Stimulated activated CD4-positive, alpha-beta T cell treated with anti-CD3 and anti-CD28 coated beads, Interleukin-1b, Interleukin-23, amount 100 ng/mL, for 1 hour (primary cell): Measurements from ENCODE around the gene CCDC61.

ENCODE experiments used
- DNase-seq, 2 donors: peaks; one replicate each; pipeline ENCODE4 v3.0.0-alpha.2; 2020; ENCODE audit warnings: low read depth in 2 of 2

CCDC61 gene, protein sequence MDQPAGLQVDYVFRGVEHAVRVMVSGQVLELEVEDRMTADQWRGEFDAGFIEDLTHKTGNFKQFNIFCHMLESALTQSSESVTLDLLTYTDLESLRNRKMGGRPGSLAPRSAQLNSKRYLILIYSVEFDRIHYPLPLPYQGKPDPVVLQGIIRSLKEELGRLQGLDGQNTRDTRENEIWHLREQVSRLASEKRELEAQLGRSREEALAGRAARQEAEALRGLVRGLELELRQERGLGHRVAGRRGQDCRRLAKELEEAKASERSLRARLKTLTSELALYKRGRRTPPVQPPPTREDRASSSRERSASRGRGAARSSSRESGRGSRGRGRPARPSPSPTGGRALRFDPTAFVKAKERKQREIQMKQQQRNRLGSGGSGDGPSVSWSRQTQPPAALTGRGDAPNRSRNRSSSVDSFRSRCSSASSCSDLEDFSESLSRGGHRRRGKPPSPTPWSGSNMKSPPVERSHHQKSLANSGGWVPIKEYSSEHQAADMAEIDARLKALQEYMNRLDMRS

DNA sequence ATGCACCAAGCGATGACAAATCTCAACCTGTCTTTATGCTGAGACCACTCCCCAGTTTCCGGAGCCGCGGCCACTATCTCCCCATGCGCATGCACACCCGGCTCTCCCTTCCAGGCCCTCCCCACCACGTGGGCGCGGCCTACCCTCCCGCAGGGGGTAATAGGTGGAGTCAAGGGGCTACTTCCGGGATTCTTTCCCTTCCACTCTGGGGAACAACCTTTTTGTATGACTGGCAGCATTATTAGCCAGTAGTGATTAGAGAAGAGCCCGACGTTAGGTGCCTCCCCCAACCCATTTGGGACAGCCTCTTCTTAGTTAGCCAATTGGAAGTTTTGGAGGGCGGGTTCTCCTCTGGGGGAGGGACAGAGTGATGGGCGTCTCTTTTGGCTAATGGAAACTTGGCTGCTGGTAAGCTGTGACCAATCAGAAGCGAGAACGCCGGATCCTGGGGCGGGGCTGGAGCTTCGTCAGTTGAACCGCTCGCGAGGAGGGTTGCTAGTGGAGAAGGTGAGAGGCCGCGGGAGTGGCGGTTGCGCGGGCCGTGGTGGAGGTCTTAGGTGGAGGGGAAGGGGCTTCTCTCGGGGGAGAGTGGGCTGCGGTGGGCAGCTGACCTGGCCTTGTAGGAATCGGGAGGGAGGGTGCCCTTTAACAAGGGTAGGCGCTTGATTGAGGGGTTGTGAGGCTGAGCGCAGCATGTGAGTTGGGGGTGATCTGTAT, at the start of gene CCDC61:
CCDC61 (plus strand) TSS at position 470 of the 717 bp plus-strand sequence. CDS start 7,552 bp downstream, outside the sequence.
- DNase-seq = peak; percentile 88 to 95

DNA sequence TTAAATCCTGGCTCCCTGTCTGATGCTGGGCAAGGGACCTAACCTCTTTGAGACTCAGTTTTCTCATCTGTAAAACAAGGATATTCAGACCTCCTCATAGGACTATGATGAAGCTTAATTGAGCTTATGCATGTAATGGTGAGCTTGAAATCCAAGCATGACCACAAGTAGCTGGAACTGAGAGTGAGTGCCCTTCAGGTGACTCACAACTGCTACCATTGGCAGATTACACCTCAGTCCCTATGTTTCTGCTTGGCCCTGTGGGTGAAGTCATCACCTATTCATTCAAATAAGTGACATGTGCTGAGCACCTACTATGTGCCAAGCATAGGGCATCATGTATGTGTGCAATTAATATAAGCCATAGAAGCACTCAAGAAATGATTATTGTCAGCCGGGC, 47.3 kb upstream of the CCDC61 start:
- no peak for DNase-seq

GRCh38 chr19:45952341-45952685, 43.0 kb upstream of the CCDC61 start:
- no peak for DNase-seq

GRCh38 chr19:45952686-45953505, 42.4 kb upstream of the CCDC61 start:
- DNase-seq = no peak

DNA sequence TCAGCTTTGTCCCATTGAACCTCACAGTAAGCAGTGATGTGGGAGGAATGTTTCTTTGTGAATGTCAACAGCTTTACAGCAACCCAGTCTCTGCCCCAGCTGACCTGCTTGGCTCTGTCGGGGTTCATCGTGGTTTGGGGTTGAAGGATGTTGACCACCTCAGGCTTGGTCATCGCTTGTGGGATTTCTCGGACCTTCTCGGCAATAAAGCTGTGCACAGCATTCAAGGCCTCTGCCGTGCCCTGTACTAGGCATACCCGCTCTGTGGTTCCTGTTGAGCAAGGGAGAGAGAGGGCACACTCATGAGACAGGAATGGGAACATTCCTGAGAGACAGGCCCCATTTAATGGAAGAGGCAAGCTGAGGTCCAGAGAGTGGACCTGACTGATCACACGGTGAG, 41.6 kb upstream of the CCDC61 start:
- no peak for DNase-seq

DNA sequence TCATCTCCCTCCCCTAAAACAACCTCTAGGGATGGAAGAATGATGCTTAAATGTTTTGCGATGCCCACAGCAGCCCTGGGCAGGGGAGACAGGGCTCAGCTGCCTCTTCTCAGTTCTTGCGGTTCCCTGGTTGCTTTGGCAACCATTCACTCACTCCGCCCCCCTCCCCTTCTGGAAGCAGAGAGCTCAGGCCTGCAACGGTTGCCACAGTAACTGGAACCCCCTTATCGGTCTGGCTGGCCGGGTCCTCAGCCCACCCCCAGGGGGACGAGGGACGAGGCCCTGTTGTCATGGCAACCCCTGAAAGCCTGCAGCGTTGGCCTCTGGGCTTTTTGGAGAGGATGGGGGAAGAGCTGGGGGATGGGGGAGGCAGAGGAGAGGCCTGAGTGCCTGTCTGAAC, 41.1 kb upstream of the CCDC61 start:
- DNase-seq = no peak

- no peak for DNase-seq
Measured at GRCh38 chr19:45955905-45956608, 39.2 kb upstream of the CCDC61 start.

- DNase-seq = no peak
Measured at GRCh38 chr19:45958320-45958719, 36.9 kb upstream of the CCDC61 start.

- DNase-seq = no peak
Measured at GRCh38 chr19:45958769-45959516, 36.3 kb upstream of the CCDC61 start.

DNA sequence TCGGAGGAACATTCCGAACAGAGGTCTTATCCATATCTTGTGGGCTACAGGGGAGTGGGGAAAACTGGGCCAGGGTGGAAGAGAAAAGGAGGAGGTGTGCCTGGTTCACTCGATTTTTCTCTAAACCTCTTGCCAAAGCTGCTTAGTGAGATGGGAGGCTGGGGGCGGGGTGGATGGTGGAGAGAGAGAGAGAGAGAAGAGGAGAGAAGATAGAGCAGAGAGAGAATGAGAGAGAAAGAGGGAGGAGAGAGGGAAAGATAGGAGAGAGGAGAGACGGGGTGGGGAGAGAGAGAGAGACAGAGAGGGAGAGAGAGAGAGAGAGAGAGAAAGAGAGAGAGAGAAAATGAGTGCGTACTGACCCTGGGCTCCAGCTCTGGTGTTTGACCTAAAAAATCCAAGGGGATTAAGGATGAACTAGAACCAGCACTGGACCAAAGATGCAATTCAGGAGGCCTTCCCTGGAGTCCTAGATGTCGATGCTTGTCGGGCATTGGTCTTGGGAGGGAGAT, 35.7 kb upstream of the CCDC61 start:
- DNase-seq = no peak

DNA sequence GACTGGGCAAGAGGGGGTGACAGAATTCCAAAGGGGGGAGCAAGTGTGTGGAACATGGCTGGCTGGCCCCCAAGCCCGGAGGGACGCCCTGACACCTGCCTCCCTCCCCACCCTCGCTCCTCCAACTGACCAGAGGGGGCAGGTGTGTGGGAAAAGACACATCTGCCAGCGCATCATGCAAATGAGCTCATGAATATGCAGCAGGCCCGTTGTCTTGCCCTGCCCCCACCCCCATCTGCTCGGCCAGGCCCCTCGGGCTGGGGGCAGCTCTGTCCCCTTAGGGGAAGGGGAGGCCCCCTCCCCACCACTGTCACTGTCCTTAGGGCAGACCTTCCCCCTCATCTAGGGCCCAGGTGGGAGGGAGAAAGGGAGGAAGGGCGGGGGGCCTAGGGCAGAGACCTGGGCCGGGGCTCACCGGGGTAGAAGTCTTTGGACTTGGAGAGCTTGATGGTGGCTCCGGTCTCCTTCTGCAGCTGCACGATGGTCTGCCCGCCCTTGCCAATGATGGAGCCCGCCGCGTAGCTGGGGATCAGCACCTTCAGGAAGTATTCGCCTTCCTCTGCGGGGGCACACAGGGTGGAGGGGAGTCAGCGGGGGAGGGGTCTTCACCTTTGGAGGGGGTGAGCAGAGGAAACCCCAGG, 34.6 kb upstream of the CCDC61 start:
- DNase-seq = no peak

DNA sequence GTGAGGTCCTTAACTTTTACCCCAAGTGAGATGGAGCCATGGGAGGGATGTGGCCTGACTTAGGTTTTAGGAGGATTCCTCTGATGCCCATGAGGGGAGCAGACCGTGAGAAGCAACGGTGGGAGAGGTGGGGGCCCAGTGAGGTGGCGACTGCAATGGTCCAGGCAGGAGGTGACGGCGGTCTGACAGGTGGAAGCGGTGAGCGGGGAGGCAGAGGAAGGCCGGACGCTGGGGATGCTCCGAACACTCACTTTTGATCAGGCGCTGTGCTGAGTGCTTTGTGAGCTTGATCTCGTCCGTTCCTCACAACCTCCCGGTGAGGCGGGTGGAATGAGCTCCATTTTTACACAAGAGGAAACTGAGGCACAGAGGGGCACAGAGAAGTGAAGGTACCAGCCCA, 33.2 kb upstream of the CCDC61 start:
- no peak for DNase-seq

DNA sequence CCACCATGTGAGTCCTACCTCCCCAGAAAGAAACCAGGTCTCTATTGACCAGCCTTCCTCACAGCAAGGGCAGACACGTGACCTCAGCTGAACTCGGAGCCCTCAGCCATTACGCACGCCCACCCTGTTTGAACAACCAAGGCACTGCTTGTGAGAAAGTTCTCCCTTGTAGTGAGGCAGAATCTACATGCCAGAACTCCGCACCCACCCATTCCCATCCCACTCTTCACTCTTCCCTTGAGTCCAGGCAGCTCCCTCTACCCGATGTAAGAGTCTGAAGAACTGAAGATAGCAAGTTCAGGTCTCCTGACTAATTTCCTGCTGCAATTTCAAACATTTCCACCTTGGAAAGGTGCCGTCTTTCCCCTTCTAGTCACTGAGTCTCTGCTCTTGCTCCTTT, 28.0 kb upstream of the CCDC61 start:
- DNase-seq = no peak

GRCh38 chr19:45968626-45969025, 26.6 kb upstream of the CCDC61 start:
- DNase-seq = no peak

GRCh38 chr19:45969676-45970075, 25.6 kb upstream of the CCDC61 start:
- no peak for DNase-seq

- DNase-seq = no peak
Measured at GRCh38 chr19:45971260-45971902, 23.9 kb upstream of the CCDC61 start.

GRCh38 chr19:45972081-45972946, 23.0 kb upstream of the CCDC61 start:
- DNase-seq = no peak

DNA sequence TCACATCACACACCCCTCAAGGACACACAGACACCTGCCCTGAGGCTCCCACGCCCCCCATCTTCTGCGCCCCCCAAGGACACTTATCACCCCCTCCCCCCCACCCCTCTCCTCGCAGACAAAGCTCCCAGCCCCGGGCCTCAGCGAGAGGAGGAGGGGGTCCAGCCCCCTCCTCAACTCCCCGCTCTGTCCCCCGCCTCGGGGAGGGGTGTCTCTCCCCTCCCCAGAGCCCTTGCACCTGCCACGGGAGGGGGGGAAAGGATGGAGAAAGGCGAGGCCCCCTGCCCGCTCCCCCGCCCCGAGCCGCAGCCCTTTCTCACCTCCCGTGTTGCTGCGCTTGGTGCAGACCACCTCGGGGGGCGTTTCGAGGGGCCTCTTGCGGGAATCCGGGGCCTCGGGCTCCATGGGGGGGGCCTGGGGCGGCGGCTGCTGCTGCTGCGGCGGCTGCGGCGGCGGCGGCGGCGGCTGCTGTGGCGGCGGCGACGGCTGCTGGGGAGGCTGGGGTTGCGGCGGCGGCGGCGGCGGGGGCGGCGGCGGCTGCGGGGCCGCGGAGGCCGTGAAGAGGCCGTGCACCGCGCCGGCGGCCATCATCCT, 22.2 kb upstream of the CCDC61 start:
- DNase-seq = no peak
